ENCODE data around the gene ZBTB12. TPM values are rescaled to one million over a fixed set of nuclear protein-coding genes. Genes with fewer than 3 reads are reported as not detected.

The ZBTB12 gene
- total and polyA plus RNA-seq, 2 of the 13 experiments (the other 11 are each of a cell fraction or from before 2014, with no cell fraction given), result 4.8 to 6.0 TPM

GRCh38 chr6:31945154-31945506 is 43.2 kb upstream of the ZBTB12 start:
- Histone ChIP-seq H4K20me1 (ENCODE audit: insufficient read depth, low read length) (no peaks in the 10 kb centered on the region), H3K9me3 (ENCODE audit: low read length) (no peaks in the 10 kb centered on the region), H3K27me3 (ENCODE audit: control insufficient read depth in 1 of 2, insufficient read depth in 2 of 2, low read length in 2 of 2) (no peaks in the 10 kb centered on the region; a peak in 1 of 5 replicates), H3K4me3 (replicated peaks in 1 of 3; ENCODE audit: insufficient read depth in 1 of 3, low read depth in 2 of 3, low read length in 3 of 3) (peak overlapping the region in 1 of 3 experiments; percentile 27; a peak in 1 of 6 replicates), H3K79me2 (ENCODE audit: insufficient read depth, low read length) (peaks cover 22% of the 10 kb centered on the region), H3K36me3 (replicated peaks in 1 of 2; ENCODE audit: control insufficient read depth in 1 of 2, insufficient read depth in 2 of 2, low read length in 2 of 2) (peaks cover 11 to 61% of the 10 kb centered on the region in 2 experiments), H3K4me1 (ENCODE audit: insufficient read depth, low read length) (peaks cover 91% of the 10 kb centered on the region), H3K4me2 (ENCODE audit: low read depth, low read length) (peak overlapping the region; percentile 61), H3K9ac (ENCODE audit: insufficient read depth, low read depth, low read length) (peak overlapping the region; percentile 61), H3K27ac (ENCODE audit: extremely low read length, insufficient read depth, low read length) (peak overlapping the region; percentile 88), H2AFZ (ENCODE audit: low read length) (no peak overlapping the region)
- no peak for ATAC-seq
- no TSS peak for BruUV-seq (replicated peaks)
- CTCF ChIA-PET (ENCODE audit: low intra/inter-chr PET ratio, low total read pairs), result no interaction called here
- 79% methylated on average over 9 of the region's 9 CpGs for WGBS (ENCODE audit: low lambda C conversion rate)
- no peak for DNase-seq (ENCODE audit: low spot score)
- no peak for FAIRE-seq
- in situ Hi-C loops (cut with HindIII; ENCODE audit: extremely low pct_ligation_motif_present, low pct_unique_long_range_greater_than_20kb) (loop anchor here (5.0 kb wide), 1 partner anchor 43 kb away; the partner anchor contains the start of gene ZBTB12), intact Hi-C loops (cut with micrococcal nuclease; ENCODE audit: unreplicated experiment) (loop anchor here (1.0 to 2.0 kb wide), 3 partner anchors 18 to 47 kb away; partner anchors contain the start of genes C2 and ZBTB12)
- POLR2A ChIA-PET, result interaction anchor here (0.7 to 5.1 kb wide), 53 partner anchors 8 to 1027 kb away, joined by 3 to 151 read pairs (median 5); partner anchors contain the start of genes ABHD16A, APOM, ATF6B and C2
- TF ChIP-seq NFRKB (IDR thresholded peaks at IDR 0.05) (no peak), ZNF737 (CRISPR knock-in tag; IDR thresholded peaks at IDR 0.05; ENCODE audit: borderline replicate concordance) (no peak), HOXA7 (CRISPR knock-in tag; IDR thresholded peaks at IDR 0.05) (no peak), PAX8 (CRISPR knock-in tag; IDR thresholded peaks at IDR 0.05; ENCODE audit: borderline replicate concordance) (0 out of 2 replicates have a peak, but pooled peaks have one; percentile 49), ZBTB38 (CRISPR knock-in tag; IDR thresholded peaks at IDR 0.05) (peak; percentile 81; the same call in 1 of the 2 replicates), KMT2B (CRISPR knock-in tag; IDR thresholded peaks at IDR 0.05) (no peak), ZKSCAN1 (IDR thresholded peaks at IDR 0.05; ENCODE audit: low read length) (no peak), ZNF512 (CRISPR knock-in tag; IDR thresholded peaks at IDR 0.05) (no peak), NR0B2 (CRISPR knock-in tag; IDR thresholded peaks at IDR 0.05) (no peak), ZNF878 (CRISPR knock-in tag; IDR thresholded peaks at IDR 0.05) (peak; percentile 26; the same call in 1 of the 2 replicates), ZNF879 (CRISPR knock-in tag; IDR thresholded peaks at IDR 0.05) (peak; percentile 42; the same call in 1 of the 2 replicates), ZNF782 (CRISPR knock-in tag; IDR thresholded peaks at IDR 0.05; ENCODE audit: borderline replicate concordance) (0 out of 2 replicates have a peak, but pooled peaks have one; percentile 28), HNRNPH1 (optimal IDR thresholded peaks at IDR 0.05; ENCODE audit: low read depth, low read length) (peak; percentile 31), ZNF296 (CRISPR knock-in tag; conservative IDR thresholded peaks at IDR 0.05) (no peak)
- TF ChIP-seq, protein P1, sequence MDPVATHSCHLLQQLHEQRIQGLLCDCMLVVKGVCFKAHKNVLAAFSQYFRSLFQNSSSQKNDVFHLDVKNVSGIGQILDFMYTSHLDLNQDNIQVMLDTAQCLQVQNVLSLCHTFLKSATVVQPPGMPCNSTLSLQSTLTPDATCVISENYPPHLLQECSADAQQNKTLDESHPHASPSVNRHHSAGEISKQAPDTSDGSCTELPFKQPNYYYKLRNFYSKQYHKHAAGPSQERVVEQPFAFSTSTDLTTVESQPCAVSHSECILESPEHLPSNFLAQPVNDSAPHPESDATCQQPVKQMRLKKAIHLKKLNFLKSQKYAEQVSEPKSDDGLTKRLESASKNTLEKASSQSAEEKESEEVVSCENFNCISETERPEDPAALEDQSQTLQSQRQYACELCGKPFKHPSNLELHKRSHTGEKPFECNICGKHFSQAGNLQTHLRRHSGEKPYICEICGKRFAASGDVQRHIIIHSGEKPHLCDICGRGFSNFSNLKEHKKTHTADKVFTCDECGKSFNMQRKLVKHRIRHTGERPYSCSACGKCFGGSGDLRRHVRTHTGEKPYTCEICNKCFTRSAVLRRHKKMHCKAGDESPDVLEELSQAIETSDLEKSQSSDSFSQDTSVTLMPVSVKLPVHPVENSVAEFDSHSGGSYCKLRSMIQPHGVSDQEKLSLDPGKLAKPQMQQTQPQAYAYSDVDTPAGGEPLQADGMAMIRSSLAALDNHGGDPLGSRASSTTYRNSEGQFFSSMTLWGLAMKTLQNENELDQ (CRISPR knock-in tag; IDR thresholded peaks at IDR 0.05; ENCODE audit: borderline replicate concordance), result no peak
- TF ChIP-seq, protein P2, sequence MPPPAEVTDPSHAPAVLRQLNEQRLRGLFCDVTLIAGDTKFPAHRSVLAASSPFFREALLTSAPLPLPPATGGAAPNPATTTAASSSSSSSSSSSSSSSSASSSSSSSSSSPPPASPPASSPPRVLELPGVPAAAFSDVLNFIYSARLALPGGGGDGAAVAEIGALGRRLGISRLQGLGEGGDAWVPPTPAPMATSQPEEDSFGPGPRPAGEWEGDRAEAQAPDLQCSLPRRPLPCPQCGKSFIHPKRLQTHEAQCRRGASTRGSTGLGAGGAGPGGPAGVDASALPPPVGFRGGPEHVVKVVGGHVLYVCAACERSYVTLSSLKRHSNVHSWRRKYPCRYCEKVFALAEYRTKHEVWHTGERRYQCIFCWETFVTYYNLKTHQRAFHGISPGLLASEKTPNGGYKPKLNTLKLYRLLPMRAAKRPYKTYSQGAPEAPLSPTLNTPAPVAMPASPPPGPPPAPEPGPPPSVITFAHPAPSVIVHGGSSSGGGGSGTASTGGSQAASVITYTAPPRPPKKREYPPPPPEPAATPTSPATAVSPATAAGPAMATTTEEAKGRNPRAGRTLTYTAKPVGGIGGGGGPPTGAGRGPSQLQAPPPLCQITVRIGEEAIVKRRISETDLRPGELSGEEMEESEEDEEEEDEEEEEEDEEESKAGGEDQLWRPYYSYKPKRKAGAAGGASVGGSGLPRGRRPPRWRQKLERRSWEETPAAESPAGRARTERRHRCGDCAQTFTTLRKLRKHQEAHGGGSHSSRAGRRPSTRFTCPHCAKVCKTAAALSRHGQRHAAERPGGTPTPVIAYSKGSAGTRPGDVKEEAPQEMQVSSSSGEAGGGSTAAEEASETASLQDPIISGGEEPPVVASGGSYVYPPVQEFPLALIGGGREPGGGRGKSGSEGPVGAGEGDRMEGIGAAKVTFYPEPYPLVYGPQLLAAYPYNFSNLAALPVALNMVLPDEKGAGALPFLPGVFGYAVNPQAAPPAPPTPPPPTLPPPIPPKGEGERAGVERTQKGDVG (CRISPR knock-in tag; IDR thresholded peaks at IDR 0.05; ENCODE audit: borderline replicate concordance), result no peak

Measured in HepG2 (cell line).